Measurements from ENCODE around the gene TPCN2. TPM values are rescaled to one million over a fixed set of nuclear protein-coding genes. Genes with fewer than 3 reads are reported as not detected.

The TPCN2 gene
- total and polyA plus RNA-seq, 2 of the 8 experiments (the other 6 are each of a cell fraction or from before 2014, with no cell fraction given) = 9.7 to 18.6 TPM

GRCh38 chr11:69007975-69008381 lies 40.8 kb upstream of the TPCN2 start:
- DNase-seq (ENCODE audit: low read depth in 1 of 2, low spot score in 2 of 2) = no peak
- Histone ChIP-seq H2AK5ac (ENCODE audit: low read depth, low read length) (no peak overlapping the region), H4K20me1 (replicated peaks in 1 of 2; ENCODE audit: control insufficient read depth in 1 of 2, insufficient read depth in 2 of 2, low read length in 2 of 2) (no peaks in the 10 kb centered on the region), H3K9ac (replicated peaks in 1 of 4; ENCODE audit: extremely low read depth in 1 of 4, low read depth in 3 of 4, low read length in 3 of 4) (no peak overlapping the region), H3K27ac (ENCODE audit: low read depth, low read length) (no peak overlapping the region), H3K18ac (ENCODE audit: extremely low read depth, low read length) (no peak overlapping the region), H3K23ac (ENCODE audit: insufficient read length) (no peak overlapping the region), H3K9me3 (ENCODE audit: insufficient read depth in 2 of 2, low read depth in 1 of 2, low read length in 1 of 2) (no peaks in the 10 kb centered on the region), H3K14ac (ENCODE audit: insufficient read length) (no peak overlapping the region), H2AFZ (ENCODE audit: low read length) (no peak overlapping the region), H2BK5ac (ENCODE audit: low read depth, low read length) (no peak overlapping the region), H2BK20ac (ENCODE audit: low read length) (no peak overlapping the region), H3K56ac (replicated peaks; ENCODE audit: insufficient read length, low read depth, low read length) (no peak overlapping the region), H2BK120ac (replicated peaks; ENCODE audit: low read depth, low read length) (no peak overlapping the region), H3K79me1 (ENCODE audit: low read depth, low read length) (no peaks in the 10 kb centered on the region), H3K27me3 (replicated peaks in 1 of 4; ENCODE audit: control insufficient read depth in 3 of 4, extremely low read depth in 1 of 4, insufficient read depth in 3 of 4, low read length in 3 of 4) (no peaks in the 10 kb centered on the region), H3K23me2 (ENCODE audit: low read depth, low read length) (peaks cover 5% of the 10 kb centered on the region; the same call in 1 of the 2 replicates), H3K4me2 (ENCODE audit: insufficient read depth in 1 of 2, low read depth in 2 of 2, low read length in 2 of 2) (no peak overlapping the region), H3K4me3 (ENCODE audit: extremely low read depth in 1 of 4, insufficient read depth in 2 of 4, low read depth in 3 of 4, low read length in 4 of 4) (no peak overlapping the region), H4K91ac (replicated peaks; ENCODE audit: insufficient read length, low read length) (no peak overlapping the region), H4K8ac (ENCODE audit: extremely low read depth, insufficient read depth, low read length) (no peak overlapping the region; the same call in 1 of the 2 replicates), H3K4ac (replicated peaks; ENCODE audit: insufficient read length, low read depth, low read length) (no peak overlapping the region), H3K36me3 (ENCODE audit: control insufficient read depth in 2 of 4, insufficient read depth in 4 of 4, low read length in 3 of 4) (no peaks in the 10 kb centered on the region; a peak in 1 of 8 replicates), H2BK12ac (ENCODE audit: low read depth, low read length) (no peak overlapping the region), H3K79me2 (ENCODE audit: control insufficient read depth in 1 of 2, insufficient read depth in 2 of 2, low read length in 2 of 2) (no peaks in the 10 kb centered on the region), H4K5ac (ENCODE audit: insufficient read length, low read depth, low read length) (no peak overlapping the region), H3K4me1 (replicated peaks in 1 of 4; ENCODE audit: control insufficient read depth in 3 of 4, insufficient read depth in 4 of 4, low read length in 3 of 4) (peaks cover 4 to 28% (median 19%) of the 10 kb centered on the region in 4 experiments), H2BK15ac (ENCODE audit: low read length) (no peak overlapping the region)
- CTCF ChIA-PET (ENCODE audit: partially characterized antibody) = interaction anchor here (0.6 to 2.6 kb wide), 5 partner anchors 9 to 80 kb away, joined by 3 to 6 read pairs (median 3); no protein-coding TSS in a partner anchor
- POLR2A ChIA-PET (ENCODE audit: partially characterized antibody) = interaction anchor here (0.6 kb wide), 1 partner anchor 27 kb away, joined by 4 read pairs; no protein-coding TSS in a partner anchor
- 86% methylated on average over 8 of the region's 8 CpGs; no CpG with 5 or more reads in 1 of the 2 experiments for WGBS, 2 experiments (ENCODE audit: extremely low coverage in 1 of 2, insufficient coverage in 1 of 2, insufficient read length in 1 of 2, insufficient replicate concordance in 2 of 2, low coverage in 1 of 2, low lambda C conversion rate in 2 of 2, missing lambda C conversion rate in 1 of 2)
- no peak for FAIRE-seq
- no peak for TF ChIP-seq JUN (IDR thresholded peaks at IDR 0.05; ENCODE audit: low read depth, low read length)
- no peak for TF ChIP-seq HDAC6 (IDR thresholded peaks at IDR 0.05; ENCODE audit: low read depth, low read length)
- no peak for TF ChIP-seq NANOG (IDR thresholded peaks at IDR 0.05; ENCODE audit: insufficient read depth, low read depth, low read length, poor library complexity, severe bottlenecking)
- TF ChIP-seq ASH2L (IDR thresholded peaks at IDR 0.05; ENCODE audit: low read length) = no peak
- TF ChIP-seq ZNF274 (IDR thresholded peaks at IDR 0.05; ENCODE audit: borderline replicate concordance, extremely low read depth, low read length) = no peak
- TF ChIP-seq YY1 (IDR thresholded peaks at IDR 0.05; ENCODE audit: low read depth, low read length) = no peak
- TF ChIP-seq POLR2A (IDR thresholded peaks at IDR 0.05; ENCODE audit: control extremely low read depth in 1 of 2, low read depth in 2 of 2, low read length in 2 of 2) = no peak
- TF ChIP-seq EGR1 (IDR thresholded peaks at IDR 0.05; ENCODE audit: borderline replicate concordance, low read depth, low read length) = no peak
- TF ChIP-seq KDM5A (IDR thresholded peaks at IDR 0.05; ENCODE audit: low read length) = no peak
- TF ChIP-seq POLR2AphosphoS5 (IDR thresholded peaks at IDR 0.05; ENCODE audit: low read depth, low read length) = no peak
- TF ChIP-seq KDM4A (IDR thresholded peaks at IDR 0.05; ENCODE audit: low read depth, low read length, severe bottlenecking) = no peak
- no peak for TF ChIP-seq MAX (IDR thresholded peaks at IDR 0.05)
- no peak for TF ChIP-seq SP1 (IDR thresholded peaks at IDR 0.05; ENCODE audit: low read depth, low read length)
- TF ChIP-seq TCF12 (IDR thresholded peaks at IDR 0.05; ENCODE audit: low read depth, low read length) = no peak
- TF ChIP-seq SAP30 (IDR thresholded peaks at IDR 0.05; ENCODE audit: insufficient read depth, insufficient replicate concordance, low read length) = no peak
- no peak for TF ChIP-seq SRF (IDR thresholded peaks at IDR 0.05; ENCODE audit: low read depth, low read length)
